ENCODE results near the gene ICA1L. TPM values are rescaled to one million over a fixed set of nuclear protein-coding genes. Genes with fewer than 3 reads are reported as not detected.
A peak's percentile ranks its signal among the peaks of the same experiment; 100 is the strongest.

ICA1L gene
- total and polyA plus RNA-seq, 2 of the 13 experiments (the other 11 are each of a cell fraction or from before 2014, with no cell fraction given), result 1.5 to 2.4 TPM

- TF ChIP-seq ZBTB20 (CRISPR knock-in tag; IDR thresholded peaks at IDR 0.05; ENCODE audit: borderline replicate concordance, low read depth), result peak; percentile 19; the same call in 1 of the 2 replicates
- TF ChIP-seq NCOA2 (CRISPR knock-in tag; IDR thresholded peaks at IDR 0.05), result 0 out of 2 replicates have a peak, but pooled peaks have one; percentile 31
- TF ChIP-seq GPN1 (CRISPR knock-in tag; IDR thresholded peaks at IDR 0.05; ENCODE audit: borderline replicate concordance), result no peak
- no peak for TF ChIP-seq EP300 (IDR thresholded peaks at IDR 0.05; ENCODE audit: low read depth in 2 of 2, low read length in 2 of 2)
- TF ChIP-seq EP300 (CRISPR knock-in tag; IDR thresholded peaks at IDR 0.05; ENCODE audit: borderline replicate concordance), result no peak
- no peak for TF ChIP-seq SRY (CRISPR knock-in tag; IDR thresholded peaks at IDR 0.05)
- no peak for TF ChIP-seq ZSCAN12 (CRISPR knock-in tag; IDR thresholded peaks at IDR 0.05)
- TF ChIP-seq SP2 (CRISPR knock-in tag; IDR thresholded peaks at IDR 0.05), result no peak
- no peak for TF ChIP-seq HMGA1 (CRISPR knock-in tag; conservative IDR thresholded peaks at IDR 0.05)
- peak; percentile 49; the same call in 1 of the 2 replicates for TF ChIP-seq ZNF331 (CRISPR knock-in tag; IDR thresholded peaks at IDR 0.05)
- 0 out of 2 replicates have a peak, but pooled peaks have one; percentile 25 for TF ChIP-seq FOXA3 (CRISPR knock-in tag; IDR thresholded peaks at IDR 0.05)
- peak; percentile 67; the same call in 1 of the 2 replicates for TF ChIP-seq REPIN1 (CRISPR knock-in tag; IDR thresholded peaks at IDR 0.05; ENCODE audit: borderline replicate concordance, low read depth)
- TF ChIP-seq SMC3 (IDR thresholded peaks at IDR 0.05; ENCODE audit: low read length), result peak; percentile 94
- no peak for TF ChIP-seq TAF15 (IDR thresholded peaks at IDR 0.05; ENCODE audit: low read depth, low read length, poor library complexity, severe bottlenecking)
- TF ChIP-seq ZNF382 (CRISPR knock-in tag; IDR thresholded peaks at IDR 0.05; ENCODE audit: borderline replicate concordance), result no peak
- TF ChIP-seq ZGPAT (CRISPR knock-in tag; IDR thresholded peaks at IDR 0.05), result peak; percentile 44; the same call in 1 of the 2 replicates
- no peak for TF ChIP-seq ZNF432 (CRISPR knock-in tag; IDR thresholded peaks at IDR 0.05; ENCODE audit: borderline replicate concordance)
- TF ChIP-seq SIX1 (CRISPR knock-in tag; IDR thresholded peaks at IDR 0.05; ENCODE audit: borderline replicate concordance), result peak; percentile 22; the same call in 1 of the 2 replicates
- no peak for TF ChIP-seq ZFYVE20 (CRISPR knock-in tag; IDR thresholded peaks at IDR 0.05; ENCODE audit: borderline replicate concordance, low read depth)
- TF ChIP-seq SRF (IDR thresholded peaks at IDR 0.05; ENCODE audit: low read depth, low read length), result peak; percentile 60; the same call in 1 of the 2 replicates
- TF ChIP-seq REXO4 (CRISPR knock-in tag; IDR thresholded peaks at IDR 0.05; ENCODE audit: borderline replicate concordance), result no peak
- peak; percentile 59; the same call in 1 of the 2 replicates for TF ChIP-seq ZNF878 (CRISPR knock-in tag; IDR thresholded peaks at IDR 0.05)
- no peak for TF ChIP-seq HCFC1 (IDR thresholded peaks at IDR 0.05; ENCODE audit: low read depth, low read length)
- TF ChIP-seq, protein P1, sequence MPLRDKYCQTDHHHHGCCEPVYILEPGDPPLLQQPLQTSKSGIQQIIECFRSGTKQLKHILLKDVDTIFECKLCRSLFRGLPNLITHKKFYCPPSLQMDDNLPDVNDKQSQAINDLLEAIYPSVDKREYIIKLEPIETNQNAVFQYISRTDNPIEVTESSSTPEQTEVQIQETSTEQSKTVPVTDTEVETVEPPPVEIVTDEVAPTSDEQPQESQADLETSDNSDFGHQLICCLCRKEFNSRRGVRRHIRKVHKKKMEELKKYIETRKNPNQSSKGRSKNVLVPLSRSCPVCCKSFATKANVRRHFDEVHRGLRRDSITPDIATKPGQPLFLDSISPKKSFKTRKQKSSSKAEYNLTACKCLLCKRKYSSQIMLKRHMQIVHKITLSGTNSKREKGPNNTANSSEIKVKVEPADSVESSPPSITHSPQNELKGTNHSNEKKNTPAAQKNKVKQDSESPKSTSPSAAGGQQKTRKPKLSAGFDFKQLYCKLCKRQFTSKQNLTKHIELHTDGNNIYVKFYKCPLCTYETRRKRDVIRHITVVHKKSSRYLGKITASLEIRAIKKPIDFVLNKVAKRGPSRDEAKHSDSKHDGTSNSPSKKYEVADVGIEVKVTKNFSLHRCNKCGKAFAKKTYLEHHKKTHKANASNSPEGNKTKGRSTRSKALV (CRISPR knock-in tag; IDR thresholded peaks at IDR 0.05), result 0 out of 2 replicates have a peak, but pooled peaks have one; percentile 41
- TF ChIP-seq ZMAT3 (CRISPR knock-in tag; conservative IDR thresholded peaks at IDR 0.05), result no peak
- peak; percentile 28; the same call in 1 of the 2 replicates for TF ChIP-seq HNF4A (CRISPR knock-in tag; IDR thresholded peaks at IDR 0.05)
- TF ChIP-seq MIER2 (CRISPR knock-in tag; IDR thresholded peaks at IDR 0.05), result peak; percentile 56; the same call in 1 of the 2 replicates
- peak; percentile 50; the same call in 1 of the 2 replicates for TF ChIP-seq ELF3 (CRISPR knock-in tag; IDR thresholded peaks at IDR 0.05)
These were observed 40.0 kb downstream of the ICA1L start (continued) for GRCh38 chr2:202831242-202832220.

Measured in HepG2 (cell line).